GM12891 (cell line): Measurements from ENCODE around the gene ADI1.

Source experiments
- DNase-seq: peaks from one replicate; pipeline ENCODE4 v3.0.0; 2011; ENCODE audit warnings: low spot score; ENCODE audit not compliant: insufficient read length
- FAIRE-seq: peaks from 2 replicates; lab custom pipeline; 2011; peaks lifted over from hg19 to GRCh38; lab: Jason Lieb, UNC
- PAX5 ChIP-seq: IDR thresholded peaks from 2 replicates; pipeline ENCODE4 v1.6.1; 2011; ENCODE audit warnings: low read length, moderate library complexity, mild to moderate bottlenecking; ENCODE audit not compliant: insufficient read depth, severe bottlenecking
- POLR2A ChIP-seq: IDR thresholded peaks from 2 replicates; pipeline ENCODE4 v1.6.1; 2011; ENCODE audit warnings: low read depth, low read length, control low read depth
- POLR2AphosphoS5 ChIP-seq: IDR thresholded peaks from 2 replicates; pipeline ENCODE4 v1.6.1; 2011; ENCODE audit warnings: low read depth, low read length, control low read depth
- POU2F2 ChIP-seq: IDR thresholded peaks from 2 replicates; pipeline ENCODE4 v1.6.1; 2011; ENCODE audit warnings: low read depth, mild to moderate bottlenecking, control low read depth, low read length, moderate library complexity
- SPI1 ChIP-seq: IDR thresholded peaks from 2 replicates; pipeline ENCODE4 v1.6.1; 2011; ENCODE audit warnings: low read depth, low read length, control low read depth
- TAF1 ChIP-seq: IDR thresholded peaks from 2 replicates; pipeline ENCODE4 v1.6.1; 2011; ENCODE audit warnings: low read depth, low read length, control low read depth

Gene ADI1

DNA sequence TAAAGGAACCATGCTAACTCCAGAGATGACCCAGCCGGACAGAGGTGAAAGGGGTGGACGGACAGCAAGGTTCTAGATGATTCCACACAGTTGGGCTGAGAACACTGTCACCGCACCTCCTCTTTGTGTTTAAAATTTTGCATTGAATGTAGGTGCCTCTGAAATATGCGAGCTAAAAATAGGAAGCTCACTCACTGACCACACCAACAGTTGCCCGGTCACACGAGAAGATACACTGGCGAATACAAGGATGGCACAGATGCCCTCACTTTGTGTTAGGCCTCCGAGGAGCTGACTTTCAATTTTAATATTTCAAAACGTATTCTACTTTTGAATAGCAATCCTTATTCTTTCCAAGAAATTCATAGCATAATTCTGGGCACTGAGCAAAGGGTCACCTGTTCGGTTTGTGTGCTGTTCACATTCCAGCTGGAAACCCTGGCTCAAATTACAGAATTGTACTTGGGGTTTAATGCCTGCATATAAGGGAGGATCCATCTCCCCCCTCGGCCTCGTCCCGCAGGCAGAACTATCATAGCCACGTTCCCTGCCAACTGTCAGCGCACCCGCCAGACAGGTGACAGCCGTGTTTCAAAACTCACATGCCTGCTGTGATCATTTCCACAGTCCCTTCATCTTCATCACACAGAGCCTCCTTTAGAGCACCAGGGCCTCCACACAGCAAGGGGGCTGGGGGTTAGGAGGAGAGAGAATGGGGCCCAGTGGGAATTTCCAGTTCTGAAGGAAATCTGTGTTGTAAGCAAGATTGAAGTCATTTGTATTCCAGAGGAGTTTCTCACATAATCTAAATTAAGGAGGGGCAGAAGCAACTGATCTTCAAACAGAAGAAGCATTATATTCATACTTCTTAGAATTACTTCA, 48.2 kb downstream of the ADI1 start:
- FAIRE-seq (no peak), DNase-seq (no peak)
- TF ChIP-seq TAF1, result no peak
- no peak for TF ChIP-seq SPI1
- no peak for TF ChIP-seq POLR2A
- no peak for TF ChIP-seq PAX5
- TF ChIP-seq POLR2AphosphoS5, result no peak
- no peak for TF ChIP-seq POU2F2

DNA sequence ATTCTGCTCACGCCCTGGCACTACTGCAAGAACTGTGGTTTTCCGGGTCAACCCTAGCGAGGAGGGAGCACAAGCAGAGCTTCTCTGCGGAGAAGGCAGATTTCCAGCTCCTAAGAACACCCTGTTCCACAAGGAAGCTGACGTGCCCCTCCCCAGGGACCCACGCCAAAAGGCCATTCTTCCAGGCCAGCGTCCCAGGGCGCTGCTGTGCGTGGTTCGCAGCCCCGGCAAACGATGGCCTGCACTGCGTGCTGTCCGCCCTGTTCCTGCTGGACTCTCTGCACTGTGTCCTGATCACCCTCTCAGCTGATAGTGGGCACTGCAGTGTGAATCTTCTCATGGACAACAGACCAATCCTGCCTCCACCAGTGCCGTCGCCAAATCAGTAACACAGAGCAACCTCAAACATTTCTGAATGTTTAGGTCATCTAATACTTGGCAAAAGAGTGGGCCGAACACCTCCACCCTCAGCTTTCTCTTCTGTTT, 49.1 kb downstream of the ADI1 start:
- DNase-seq, result no peak
- no peak for FAIRE-seq
- TF ChIP-seq TAF1 (no peak), PAX5 (no peak), POU2F2 (no peak), SPI1 (no peak), POLR2A (no peak), POLR2AphosphoS5 (no peak)

DNA sequence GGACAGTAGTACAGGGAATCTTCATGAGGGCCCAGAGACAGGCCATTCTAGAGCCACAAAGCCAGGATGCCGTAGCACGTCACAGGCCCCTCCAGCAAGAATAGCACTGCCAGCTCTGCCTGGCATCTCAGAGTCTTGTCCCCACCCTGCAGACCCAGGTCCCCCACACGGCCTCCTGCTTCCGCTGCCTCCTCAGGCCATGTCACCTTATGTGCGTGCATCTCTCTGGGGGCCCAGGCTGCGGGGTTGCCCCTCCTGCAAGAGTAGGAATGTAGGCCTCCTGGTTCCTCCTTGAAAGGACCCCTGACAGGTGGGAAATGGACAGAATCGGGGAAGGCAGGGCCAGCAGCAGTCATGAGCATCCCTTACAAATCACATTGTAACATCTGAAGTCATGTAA, 49.8 kb downstream of the ADI1 start:
- FAIRE-seq, result no peak
- TF ChIP-seq PAX5 (no peak), POLR2A (no peak), POU2F2 (no peak), POLR2AphosphoS5 (no peak)
- no peak for DNase-seq

DNA sequence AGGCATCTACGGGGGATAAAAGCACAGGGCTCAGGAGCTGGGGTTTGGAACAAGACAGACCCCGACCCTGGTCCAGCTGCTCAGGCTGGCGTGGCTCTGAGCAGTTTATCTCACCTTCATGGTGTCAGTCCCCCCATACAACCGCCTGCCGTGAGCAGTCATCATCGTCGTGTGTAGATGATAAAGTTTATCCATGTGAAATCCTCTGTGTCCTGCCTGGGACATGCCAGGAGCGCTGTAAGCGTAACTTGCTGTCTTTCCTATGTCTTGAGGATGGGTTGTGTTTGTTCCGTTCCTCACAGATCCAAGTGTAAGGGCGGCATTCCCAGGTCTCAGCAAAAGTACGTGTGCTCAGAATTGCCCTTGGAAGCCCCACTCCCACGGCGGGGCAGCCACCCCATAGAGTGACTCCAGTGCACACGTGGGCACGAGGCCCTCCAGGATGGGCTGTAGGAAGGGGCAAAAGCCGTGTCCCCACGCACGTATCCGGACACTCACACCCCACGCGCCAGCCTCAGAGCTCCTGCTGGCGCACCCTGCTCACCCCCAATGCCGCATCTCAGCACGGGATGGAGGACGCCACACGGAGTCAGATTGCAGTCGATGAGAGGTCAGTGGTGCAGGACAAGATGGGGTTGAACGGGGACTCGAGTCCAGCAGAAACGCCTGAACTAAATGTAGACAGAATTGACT, 50.9 kb downstream of the ADI1 start:
- TF ChIP-seq PAX5, result no peak
- no peak for TF ChIP-seq SPI1
- no peak for FAIRE-seq

DNA sequence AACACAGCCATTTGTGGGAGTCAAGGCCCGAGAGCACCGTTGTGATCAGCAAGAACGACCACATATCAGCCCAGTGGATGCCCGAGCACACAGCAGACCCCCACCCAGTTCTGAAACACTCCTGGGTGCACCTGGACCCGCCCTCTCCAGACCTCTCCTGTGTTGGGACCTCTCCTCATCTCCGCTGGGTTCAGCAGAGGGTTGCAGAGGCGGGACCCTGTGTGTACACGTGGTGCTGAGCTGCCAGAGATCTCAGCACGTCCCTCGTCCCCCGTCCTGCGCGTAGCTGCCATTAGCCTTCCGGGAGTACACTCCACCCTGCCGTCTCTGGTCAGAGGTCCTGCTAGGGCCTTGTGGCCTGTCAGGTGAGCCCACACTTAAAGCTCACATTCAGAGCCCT, 51.7 kb downstream of the ADI1 start:
- TF ChIP-seq POLR2AphosphoS5, result no peak
- TF ChIP-seq POLR2A, result no peak
- TF ChIP-seq PAX5, result no peak
- no peak for TF ChIP-seq SPI1
- no peak for TF ChIP-seq TAF1
- no peak for TF ChIP-seq POU2F2
- DNase-seq, result no peak
- no peak for FAIRE-seq

More for the DNA sequence above, 50.9 kb downstream of the ADI1 start:
- no peak for DNase-seq

DNA sequence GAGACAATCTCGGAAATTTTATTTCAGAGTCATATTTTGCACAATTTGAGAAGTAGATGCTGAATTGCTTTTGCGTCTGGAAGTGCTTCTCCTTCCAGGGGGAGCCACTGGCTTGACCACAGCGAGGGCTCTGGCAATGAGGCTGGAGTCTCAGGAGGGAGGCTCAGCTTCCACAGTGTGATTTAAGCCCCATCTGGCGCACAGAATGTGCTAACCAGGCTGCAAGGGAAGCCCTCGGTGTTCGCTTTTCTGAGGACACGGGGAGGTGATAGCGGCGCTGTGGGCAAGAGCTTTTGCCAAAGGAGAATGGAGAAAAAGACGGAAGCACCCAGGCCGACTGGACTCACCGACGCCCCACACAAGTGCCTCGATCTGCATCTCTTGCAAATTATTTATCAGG, 52.4 kb downstream of the ADI1 start:
- DNase-seq, result no peak
- FAIRE-seq, result no peak
- TF ChIP-seq TAF1 (no peak), PAX5 (no peak), POLR2AphosphoS5 (no peak), POLR2A (no peak), POU2F2 (no peak), SPI1 (no peak)

DNA sequence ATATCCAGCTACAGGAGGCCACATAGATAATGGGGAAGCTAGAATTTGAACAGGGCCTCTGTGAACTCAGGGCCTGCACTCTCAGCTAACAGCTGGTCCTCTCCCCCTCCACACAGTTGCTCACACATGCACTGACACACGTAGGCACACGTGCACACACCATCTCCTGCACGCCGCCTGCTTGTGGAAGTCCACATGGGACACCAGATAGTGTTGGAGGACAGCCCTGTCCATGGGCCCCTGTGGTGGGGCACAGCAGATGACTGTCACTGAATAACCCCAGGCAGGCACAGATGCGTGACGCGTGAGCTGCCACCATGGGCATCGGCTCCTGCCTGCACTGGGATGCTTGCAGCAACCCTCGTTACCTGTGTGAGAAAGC, 52.9 kb downstream of the ADI1 start:
- DNase-seq (no peak), FAIRE-seq (peak; percentile 41)
- no peak for TF ChIP-seq TAF1
- no peak for TF ChIP-seq PAX5
- TF ChIP-seq POU2F2, result no peak
- no peak for TF ChIP-seq SPI1
- no peak for TF ChIP-seq POLR2AphosphoS5
- TF ChIP-seq POLR2A, result no peak

DNA sequence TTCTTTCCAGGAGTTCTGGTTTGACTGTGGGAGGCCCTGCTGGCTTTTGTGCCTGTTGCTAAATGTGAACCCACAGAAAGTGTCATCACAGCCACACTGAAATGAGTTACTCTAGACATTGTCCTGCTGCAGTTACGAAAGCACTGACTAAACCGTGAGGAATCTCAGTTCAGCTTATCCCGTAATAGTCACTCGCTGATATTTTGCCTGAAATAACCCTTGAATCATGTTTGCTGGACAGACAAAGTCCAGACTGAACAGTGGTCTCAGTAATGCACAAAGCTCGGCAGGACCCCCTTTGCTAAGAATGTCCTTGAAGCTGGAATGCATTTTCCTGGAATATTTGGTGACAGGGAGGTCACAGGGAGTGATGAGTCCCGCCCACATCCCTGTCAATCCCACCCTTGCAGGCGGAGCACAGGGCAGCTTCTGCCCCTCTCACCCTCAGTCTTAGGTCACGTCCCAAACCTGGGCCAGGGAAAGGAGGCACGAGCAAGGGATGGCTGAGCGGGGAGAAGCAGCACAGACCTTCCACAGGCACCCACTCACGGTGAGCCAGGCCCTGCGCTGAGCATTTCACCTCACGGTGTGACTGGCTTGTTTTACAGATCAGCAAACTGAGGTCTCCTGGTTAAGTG, 53.4 kb downstream of the ADI1 start:
- FAIRE-seq, result no peak
- TF ChIP-seq SPI1 (no peak), POU2F2 (no peak), PAX5 (no peak), POLR2AphosphoS5 (no peak), TAF1 (no peak), POLR2A (no peak)
- DNase-seq, result no peak

DNA sequence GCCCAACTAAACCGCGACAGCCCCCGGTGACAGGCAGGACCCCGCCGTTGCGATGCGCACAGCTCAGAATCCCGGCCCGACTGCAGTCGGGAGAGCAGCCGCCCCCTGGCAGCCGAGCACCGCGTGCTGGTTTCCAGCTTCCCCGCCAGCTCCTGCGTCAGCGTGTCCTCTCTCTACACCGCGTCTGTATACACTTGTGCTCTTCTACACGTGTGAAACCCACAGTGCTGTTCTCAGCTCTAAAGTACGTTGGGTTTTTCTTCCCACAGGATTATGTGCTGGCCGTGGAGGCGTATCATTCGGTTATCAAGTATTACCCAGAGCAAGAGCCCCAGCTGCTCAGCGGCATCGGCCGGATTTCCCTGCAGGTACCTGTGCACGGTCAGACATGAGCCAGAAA, 54.0 kb downstream of the ADI1 start:
- no peak for DNase-seq
- no peak for FAIRE-seq
- TF ChIP-seq POLR2A, result no peak
- TF ChIP-seq PAX5, result no peak
- no peak for TF ChIP-seq TAF1
- TF ChIP-seq POU2F2, result no peak
- no peak for TF ChIP-seq SPI1
- TF ChIP-seq POLR2AphosphoS5, result no peak

DNA sequence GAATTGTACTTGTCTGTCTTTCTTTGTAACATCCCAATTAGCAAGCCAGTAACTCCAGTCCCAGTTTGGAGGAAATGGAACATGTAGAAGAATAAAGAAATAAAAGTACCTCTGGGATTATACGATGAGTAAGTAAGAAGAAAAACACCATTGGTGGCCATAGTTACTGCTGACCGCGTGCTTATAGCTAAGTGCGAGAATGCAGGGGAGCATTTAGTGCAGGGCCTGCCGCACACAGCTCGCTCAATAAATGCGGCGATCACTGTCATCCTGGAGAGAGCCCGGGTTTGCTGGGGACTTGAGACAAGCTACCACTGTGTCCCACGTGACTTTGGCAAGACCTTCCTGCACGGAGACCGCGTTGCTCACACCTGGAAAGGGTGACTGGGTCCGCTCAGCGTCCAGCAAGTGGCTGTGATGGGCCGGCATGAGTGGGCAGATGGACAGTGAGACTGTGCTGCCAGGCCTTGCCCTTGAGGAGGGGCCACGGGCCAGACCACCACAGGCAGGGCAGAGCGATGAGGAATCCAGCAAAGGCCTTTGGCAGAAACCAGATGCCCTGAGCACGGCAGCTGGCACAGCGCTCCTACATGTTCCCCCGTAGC, 54.8 kb downstream of the ADI1 start:
- TF ChIP-seq TAF1, result no peak
- no peak for TF ChIP-seq POU2F2
- TF ChIP-seq POLR2AphosphoS5, result no peak
- no peak for TF ChIP-seq POLR2A

More for the DNA sequence above, 54.8 kb downstream of the ADI1 start:
- no peak for DNase-seq
- FAIRE-seq, result no peak
